Stimulated activated CD8-positive, alpha-beta memory T cell treated with anti-CD3 and anti-CD28 coated beads, Interleukin-15, amount 100 ng/mL, for 4 hours (primary cell): ENCODE measurements around the gene JPH3.

Source experiments
- DNase-seq, 2 donors: peaks; one replicate each; pipeline ENCODE4 v3.0.0-alpha.2; 2020; ENCODE audit warnings: low read depth in 2 of 2

JPH3 gene

DNA sequence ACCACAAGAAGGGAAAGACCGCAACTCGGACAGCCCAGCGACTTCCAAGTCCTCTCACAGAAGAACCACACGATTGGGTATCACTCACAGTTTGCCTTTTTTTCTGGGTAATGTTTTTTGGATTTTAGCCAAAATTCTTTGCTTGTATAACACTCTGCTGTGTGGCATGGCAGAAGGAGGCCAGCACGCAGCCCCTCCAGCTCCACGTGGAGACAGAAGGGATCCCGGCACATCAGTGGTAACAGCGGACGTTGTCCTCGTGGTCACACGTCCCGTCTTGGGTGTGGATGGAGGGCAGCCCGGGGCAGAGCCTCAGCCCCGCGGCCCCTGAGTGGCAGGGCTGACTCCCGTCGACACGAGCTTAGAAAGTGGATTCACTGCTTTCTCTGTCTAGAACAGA lies 94.4 kb downstream of the JPH3 start:
- DNase-seq = no peak

- DNase-seq = no peak
These were observed 94.9 kb downstream of the JPH3 start for GRCh38 chr16:87697256-87697655.

DNA sequence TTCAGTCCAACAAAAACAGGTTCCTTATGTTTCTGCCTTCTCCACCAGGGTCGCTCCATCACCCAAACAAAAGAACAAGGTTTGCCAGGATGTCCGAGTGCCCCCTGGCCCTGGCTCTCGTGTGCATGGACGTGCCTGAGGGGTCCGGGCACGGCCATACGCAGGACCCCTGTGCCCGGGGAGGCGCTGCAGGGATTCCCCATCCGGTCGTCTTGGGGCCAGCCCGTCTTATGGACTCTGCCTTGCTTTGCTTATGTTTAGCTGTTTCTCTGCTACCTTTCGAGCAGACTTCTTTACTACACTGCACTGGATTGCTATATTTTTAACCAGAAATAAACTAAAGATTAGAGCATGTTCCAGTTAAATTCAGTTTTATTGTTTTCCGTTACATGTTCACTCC lies 95.5 kb downstream of the JPH3 start:
- DNase-seq = no peak

DNA sequence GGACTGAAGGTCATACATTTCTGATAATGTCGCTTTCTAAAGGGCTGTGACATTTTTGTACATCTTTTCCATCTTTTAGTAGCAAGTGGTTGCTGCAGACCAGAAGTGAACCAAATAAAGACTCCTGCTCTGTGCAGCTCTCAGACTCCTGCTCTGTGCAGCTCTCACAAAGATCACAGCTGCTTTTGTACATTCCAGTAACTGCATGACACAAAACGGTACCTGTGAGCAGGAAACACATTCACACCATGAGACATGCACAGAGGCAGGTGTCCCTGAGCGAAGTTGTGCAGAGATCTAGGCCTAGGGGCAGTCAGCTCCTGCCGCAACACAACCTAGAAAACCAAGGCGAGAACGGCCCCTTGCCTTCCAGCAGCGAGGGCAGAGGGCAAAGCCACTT lies 95.9 kb downstream of the JPH3 start:
- DNase-seq = no peak

- no peak for DNase-seq
These were observed 96.4 kb downstream of the JPH3 start for GRCh38 chr16:87698676-87699199.

DNA sequence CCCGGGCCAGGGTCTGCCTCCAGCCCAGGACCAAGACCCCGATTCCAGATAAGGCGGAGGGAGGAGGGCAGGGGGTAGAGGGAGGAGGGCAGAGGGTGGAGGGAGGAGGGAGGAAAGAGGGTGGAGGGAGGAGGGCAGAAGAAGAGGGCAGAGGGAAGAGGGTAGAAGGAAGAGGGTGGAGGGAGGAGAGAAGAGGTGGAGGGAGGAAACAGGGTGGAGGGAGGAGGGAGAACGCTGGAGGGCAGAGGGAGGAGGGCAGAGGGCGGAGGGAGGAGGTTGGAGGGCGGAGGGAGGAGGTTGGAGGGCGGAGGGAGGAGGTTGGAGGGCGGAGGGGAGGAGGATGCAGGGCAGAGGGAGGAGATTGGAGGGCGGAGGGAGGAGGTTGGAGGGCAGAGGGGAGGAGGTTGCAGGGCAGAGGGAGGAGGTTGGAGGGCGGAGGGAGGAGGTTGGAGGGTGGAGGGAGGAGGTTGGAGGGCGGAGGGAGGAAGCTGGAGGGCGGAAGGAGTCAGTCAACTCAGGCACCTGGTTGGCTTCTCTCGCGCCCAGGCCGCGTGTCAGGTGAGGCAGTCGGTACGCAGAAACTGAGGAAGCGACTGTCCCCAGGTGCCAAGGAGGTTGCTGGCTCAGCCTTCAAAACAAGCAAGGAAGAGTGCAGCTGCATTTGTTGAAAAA lies 98.2 kb downstream of the JPH3 start:
- no peak for DNase-seq

- no peak for DNase-seq
These were observed 98.8 kb downstream of the JPH3 start for GRCh38 chr16:87701078-87701460.

GRCh38 chr16:87701505-87701921 lies 99.2 kb downstream of the JPH3 start:
- no peak for DNase-seq

- no peak for DNase-seq
These were observed 100.1 kb downstream of the JPH3 start for GRCh38 chr16:87702325-87702811.

- DNase-seq = no peak
These were observed 100.8 kb downstream of the JPH3 start for GRCh38 chr16:87703071-87703470.

- no peak for DNase-seq
These were observed 101.6 kb downstream of the JPH3 start for GRCh38 chr16:87703835-87704375.

DNA sequence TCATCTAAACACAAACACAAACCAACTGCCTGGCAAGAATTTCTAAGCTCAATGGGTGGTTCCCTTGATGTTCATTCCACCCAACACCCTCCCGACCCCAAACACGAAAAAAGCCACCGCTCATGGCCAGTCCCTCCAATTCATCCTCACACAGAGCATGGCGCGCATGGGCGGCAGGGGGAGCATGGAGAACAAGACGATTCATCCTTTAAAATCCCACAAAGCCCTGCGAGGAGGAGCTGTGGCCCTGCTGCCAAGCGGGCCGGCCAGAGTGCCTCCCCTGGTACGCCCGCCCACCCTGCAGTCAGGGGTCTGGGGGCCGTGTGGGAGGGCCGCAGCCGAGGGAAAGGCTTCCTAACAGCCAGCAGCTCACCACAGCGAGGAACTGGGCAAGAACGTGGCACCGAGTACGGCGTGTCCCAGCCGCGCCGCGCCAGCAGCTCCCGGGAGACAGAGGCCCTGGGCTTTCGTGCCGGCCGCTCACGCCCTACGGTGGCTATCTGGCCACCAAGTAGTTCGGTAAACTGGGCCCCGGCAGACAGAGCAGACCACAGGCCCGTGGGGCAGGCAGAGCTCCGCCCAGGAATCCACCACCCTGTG lies 102.5 kb downstream of the JPH3 start:
- no peak for DNase-seq

- no peak for DNase-seq
These were observed 103.5 kb downstream of the JPH3 start for GRCh38 chr16:87705771-87706277.

- DNase-seq = no peak
These were observed 104.1 kb downstream of the JPH3 start for GRCh38 chr16:87706278-87707000.

- no peak for DNase-seq
These were observed 104.8 kb downstream of the JPH3 start for GRCh38 chr16:87707097-87707496.

GRCh38 chr16:87707714-87708580 lies 105.6 kb downstream of the JPH3 start:
- no peak for DNase-seq

DNA sequence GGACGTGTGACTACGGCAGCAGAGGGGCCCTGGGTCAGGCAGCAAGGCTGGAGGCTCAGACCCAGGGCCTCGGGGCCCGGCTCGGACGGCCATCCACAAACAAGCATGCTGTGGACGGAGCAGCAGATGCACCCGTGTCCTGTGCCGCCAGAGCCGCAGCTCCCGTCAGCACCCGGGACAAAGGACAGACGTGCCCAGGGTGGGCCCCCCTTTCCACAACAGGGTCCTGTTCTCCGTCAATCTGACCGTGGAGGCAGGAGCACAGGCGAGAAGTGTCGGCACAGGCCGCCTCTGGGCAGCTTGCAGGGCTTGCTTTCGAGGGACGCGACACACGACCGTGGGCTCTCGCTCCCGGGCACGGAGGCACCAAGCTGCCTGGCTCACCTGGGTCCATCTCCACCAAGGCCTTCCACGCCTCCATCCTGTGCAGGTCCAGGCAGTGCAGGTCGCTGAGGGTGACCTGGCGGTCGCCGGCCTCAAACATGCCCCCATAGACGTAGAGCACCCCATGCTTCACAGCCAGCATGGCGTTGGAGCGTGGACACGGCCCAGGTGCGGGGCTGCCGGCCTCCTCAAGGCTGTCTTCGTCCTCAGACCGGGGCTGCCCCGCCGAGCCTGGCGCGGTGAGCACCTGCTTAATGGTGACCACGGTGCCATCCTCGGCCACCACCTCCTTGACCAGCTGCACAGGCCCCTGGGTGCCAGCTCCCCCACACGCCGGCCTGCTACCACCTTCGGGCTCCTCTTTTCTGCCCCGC lies 106.8 kb downstream of the JPH3 start:
- no peak for DNase-seq

GRCh38 chr16:87709677-87710076 lies 107.4 kb downstream of the JPH3 start:
- no peak for DNase-seq

GRCh38 chr16:87710887-87711286 lies 108.6 kb downstream of the JPH3 start:
- DNase-seq = no peak

- no peak for DNase-seq
These were observed 110.0 kb downstream of the JPH3 start for GRCh38 chr16:87712184-87712762.
